ENCODE results near the gene GPLD1.

Gene GPLD1

DNA sequence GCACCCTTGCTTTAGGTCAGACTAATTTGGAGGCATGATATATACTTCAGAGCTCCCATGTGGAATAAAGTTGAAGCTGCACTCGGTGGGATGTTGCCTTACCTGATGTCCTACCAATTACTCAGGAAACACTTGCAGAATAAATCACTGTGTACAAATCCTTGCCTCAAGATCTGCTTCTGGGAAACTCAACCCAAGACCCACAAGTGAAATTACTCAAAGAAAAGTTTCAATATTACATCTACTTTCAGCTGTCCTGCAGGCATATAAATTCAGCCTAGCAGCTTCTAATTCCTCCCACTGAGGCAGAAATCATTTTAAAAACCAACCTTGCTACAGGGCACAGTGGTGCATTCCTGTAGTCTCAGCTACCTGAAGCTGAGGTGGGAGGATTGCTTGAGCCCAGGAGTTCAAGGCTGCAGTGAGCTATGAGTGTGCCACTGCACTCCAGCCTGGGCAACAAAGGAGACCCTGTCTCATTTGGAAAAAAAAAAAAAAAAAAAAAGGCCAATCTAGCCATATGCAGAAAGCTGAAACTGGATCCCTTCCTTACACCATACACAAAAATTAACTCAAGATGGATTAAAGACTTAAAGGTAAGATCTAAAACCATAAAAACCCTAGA, 110.8 kb downstream of the GPLD1 start:
- no peak for DNase-seq
